ENCODE data around the gene PHF11.

DNA sequence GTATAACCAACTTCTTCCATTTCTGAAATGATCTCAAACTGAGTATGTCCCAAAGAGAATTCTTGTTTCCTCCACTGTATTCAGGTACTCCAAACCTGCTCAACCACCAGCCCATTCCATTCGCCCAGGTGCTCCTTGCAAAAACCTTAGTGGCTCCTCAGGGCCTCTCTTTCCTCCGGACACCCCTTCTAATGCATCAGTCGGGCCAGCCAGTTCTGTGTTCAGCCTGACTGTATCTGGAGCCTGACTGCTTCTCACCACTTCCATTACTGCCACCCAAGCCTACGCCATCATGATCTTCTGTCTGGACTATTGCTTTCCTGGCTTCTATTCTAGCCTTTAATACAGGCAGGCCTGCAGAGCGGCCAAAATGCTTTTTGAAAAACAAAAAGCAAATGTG lies 1.5 kb downstream of the PHF11 start:
- TF ChIP-seq CTCF (conservative IDR thresholded peaks at IDR 0.05; ENCODE audit: low read depth in 2 of 2) (no peak), JUNB (IDR thresholded peaks at IDR 0.05; ENCODE audit: unreplicated experiment) (no peak), CREB1 (CRISPR knock-in tag; IDR thresholded peaks at IDR 0.05; ENCODE audit: low read depth) (no peak), ZNF331 (CRISPR knock-in tag; IDR thresholded peaks at IDR 0.05; ENCODE audit: low read depth) (no peak), EZH2 (IDR thresholded peaks at IDR 0.05; ENCODE audit: low read depth, unreplicated experiment) (no peak), EZH2phosphoT487 (IDR thresholded peaks at IDR 0.05; ENCODE audit: unreplicated experiment) (no peak), NANOG (IDR thresholded peaks at IDR 0.05; ENCODE audit: borderline replicate concordance) (no peak), POLR2AphosphoS5 (IDR thresholded peaks at IDR 0.05; ENCODE audit: low read depth) (no peak), ZNF114 (CRISPR knock-in tag; IDR thresholded peaks at IDR 0.05) (no peak), STAT1 (IDR thresholded peaks at IDR 0.05; ENCODE audit: unreplicated experiment) (no peak), ETS1 (IDR thresholded peaks at IDR 0.05) (no peak)
- TF ChIP-seq, protein P1, sequence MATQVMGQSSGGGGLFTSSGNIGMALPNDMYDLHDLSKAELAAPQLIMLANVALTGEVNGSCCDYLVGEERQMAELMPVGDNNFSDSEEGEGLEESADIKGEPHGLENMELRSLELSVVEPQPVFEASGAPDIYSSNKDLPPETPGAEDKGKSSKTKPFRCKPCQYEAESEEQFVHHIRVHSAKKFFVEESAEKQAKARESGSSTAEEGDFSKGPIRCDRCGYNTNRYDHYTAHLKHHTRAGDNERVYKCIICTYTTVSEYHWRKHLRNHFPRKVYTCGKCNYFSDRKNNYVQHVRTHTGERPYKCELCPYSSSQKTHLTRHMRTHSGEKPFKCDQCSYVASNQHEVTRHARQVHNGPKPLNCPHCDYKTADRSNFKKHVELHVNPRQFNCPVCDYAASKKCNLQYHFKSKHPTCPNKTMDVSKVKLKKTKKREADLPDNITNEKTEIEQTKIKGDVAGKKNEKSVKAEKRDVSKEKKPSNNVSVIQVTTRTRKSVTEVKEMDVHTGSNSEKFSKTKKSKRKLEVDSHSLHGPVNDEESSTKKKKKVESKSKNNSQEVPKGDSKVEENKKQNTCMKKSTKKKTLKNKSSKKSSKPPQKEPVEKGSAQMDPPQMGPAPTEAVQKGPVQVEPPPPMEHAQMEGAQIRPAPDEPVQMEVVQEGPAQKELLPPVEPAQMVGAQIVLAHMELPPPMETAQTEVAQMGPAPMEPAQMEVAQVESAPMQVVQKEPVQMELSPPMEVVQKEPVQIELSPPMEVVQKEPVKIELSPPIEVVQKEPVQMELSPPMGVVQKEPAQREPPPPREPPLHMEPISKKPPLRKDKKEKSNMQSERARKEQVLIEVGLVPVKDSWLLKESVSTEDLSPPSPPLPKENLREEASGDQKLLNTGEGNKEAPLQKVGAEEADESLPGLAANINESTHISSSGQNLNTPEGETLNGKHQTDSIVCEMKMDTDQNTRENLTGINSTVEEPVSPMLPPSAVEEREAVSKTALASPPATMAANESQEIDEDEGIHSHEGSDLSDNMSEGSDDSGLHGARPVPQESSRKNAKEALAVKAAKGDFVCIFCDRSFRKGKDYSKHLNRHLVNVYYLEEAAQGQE (IDR thresholded peaks at IDR 0.05; ENCODE audit: unreplicated experiment) = no peak

Data from GM23338 (cell line).